ENCODE data around the gene RERE. TPM values are rescaled to one million over a fixed set of nuclear protein-coding genes. Genes with fewer than 3 reads are reported as not detected.

The RERE gene
- total RNA-seq, 2 experiments from 2014 or later, result 45.8 to 57.1 TPM

- POLR2A ChIA-PET, result no interaction called here
- peaks cover 37% of the 10 kb centered on the region for H3K4me1 Mint-ChIP-seq (ENCODE audit: low read depth)
- no peak overlapping the region for H3K4me3 Mint-ChIP-seq
- no peaks in the 10 kb centered on the region for H3K27me3 Mint-ChIP-seq
- DNase-seq (no peak), ATAC-seq (peak; percentile 57)
- intact Hi-C loops (cut with micrococcal nuclease), result no loop called here
- no peaks in the 10 kb centered on the region for H3K9me3 Mint-ChIP-seq
- CTCF ChIA-PET, result interaction anchor here (1.0 to 2.0 kb wide), 4 partner anchors 15 to 293 kb away, joined by 3 to 7 read pairs (median 6); no protein-coding TSS in a partner anchor
- no peak for TF ChIP-seq CTCF (IDR thresholded peaks at IDR 0.05)
- peak overlapping the region; percentile 31 for H3K27ac Mint-ChIP-seq
- H3K36me3 Mint-ChIP-seq (ENCODE audit: low read depth), result peaks cover 14% of the 10 kb centered on the region
Observed at GRCh38 chr1:8555582-8555981, 261.9 kb downstream of the RERE start.

GRCh38 chr1:8554956-8555534, 262.4 kb downstream of the RERE start:
- Mint-ChIP-seq H3K4me3 (no peak overlapping the region), H3K27ac (peak overlapping the region; percentile 60), H3K27me3 (no peaks in the 10 kb centered on the region), H3K9me3 (no peaks in the 10 kb centered on the region), H3K4me1 (ENCODE audit: low read depth) (peaks cover 34% of the 10 kb centered on the region), H3K36me3 (ENCODE audit: low read depth) (peaks cover 14% of the 10 kb centered on the region)
- peak; percentile 57 for ATAC-seq
- CTCF ChIA-PET, result interaction anchor here (1.0 to 4.2 kb wide), 5 partner anchors 8 to 294 kb away, joined by 3 to 22 read pairs (median 7); no protein-coding TSS in a partner anchor
- no peak for TF ChIP-seq CTCF (IDR thresholded peaks at IDR 0.05)
- POLR2A ChIA-PET, result no interaction called here
- intact Hi-C loops (cut with micrococcal nuclease), result no loop called here
- DNase-seq, result peak; percentile 37

- CTCF ChIA-PET, result interaction anchor here (1.0 to 4.2 kb wide), 9 partner anchors 10 to 307 kb away, joined by 3 to 22 read pairs (median 5); no protein-coding TSS in a partner anchor
- POLR2A ChIA-PET, result no interaction called here
Observed at GRCh38 chr1:8552820-8553397, 264.5 kb downstream of the RERE start.

GRCh38 chr1:8551613-8552489, 265.6 kb downstream of the RERE start:
- no peak for TF ChIP-seq CTCF (IDR thresholded peaks at IDR 0.05)
- peaks cover 12% of the 10 kb centered on the region for H3K36me3 Mint-ChIP-seq (ENCODE audit: low read depth)
- DNase-seq (peak; percentile 46), ATAC-seq (peak; percentile 69)
- no peak overlapping the region for H3K4me3 Mint-ChIP-seq
- no peaks in the 10 kb centered on the region for H3K27me3 Mint-ChIP-seq
- CTCF ChIA-PET, result interaction anchor here (0.7 to 4.2 kb wide), 15 partner anchors 9 to 453 kb away, joined by 3 to 22 read pairs (median 4); no protein-coding TSS in a partner anchor
- intact Hi-C loops (cut with micrococcal nuclease), result no loop called here
- POLR2A ChIA-PET, result no interaction called here
- H3K27ac Mint-ChIP-seq, result peak overlapping the region; percentile 5
- H3K4me1 Mint-ChIP-seq (ENCODE audit: low read depth), result peaks cover 34% of the 10 kb centered on the region
- no peaks in the 10 kb centered on the region for H3K9me3 Mint-ChIP-seq

More at GRCh38 chr1:8552820-8553397, 264.5 kb downstream of the RERE start:
- peaks cover 14% of the 10 kb centered on the region for H3K36me3 Mint-ChIP-seq (ENCODE audit: low read depth)
- no peaks in the 10 kb centered on the region for H3K27me3 Mint-ChIP-seq
- no peak for DNase-seq
- no peak for TF ChIP-seq CTCF (IDR thresholded peaks at IDR 0.05)
- intact Hi-C loops (cut with micrococcal nuclease), result no loop called here
- no peak overlapping the region for H3K27ac Mint-ChIP-seq
- no peak for ATAC-seq
- H3K9me3 Mint-ChIP-seq, result no peaks in the 10 kb centered on the region
- no peak overlapping the region for H3K4me3 Mint-ChIP-seq
- peaks cover 34% of the 10 kb centered on the region for H3K4me1 Mint-ChIP-seq (ENCODE audit: low read depth)
